Panc1 (cell line): Measurements from ENCODE around the gene FAM83B. TPM values are rescaled to one million over a fixed set of nuclear protein-coding genes. Genes with fewer than 3 reads are reported as not detected.

Experiments
- ATAC-seq: fragments of 200-7000 bp; cut with Tn5 transposase; 2 replicates; pipeline ENCODE4 v1.9.1; 2020; ENCODE audit warnings: mild to moderate bottlenecking, moderate library complexity
- BruUV-seq: library from RNA; stranded (reverse); fragments of 400-500 nt; replicated peaks from 2 replicates; lab custom pipeline; 2021; lab: Mats Ljungman, UMichigan
- CTCF ChIA-PET: fragments of 300-600 bp; sonication (Branson Sonifier 250); formaldehyde crosslinking; loops from one replicate; lab custom pipeline; 2022; ENCODE audit warnings: antibody characterized with exemption; lab: Charles Lee
- POLR2A ChIA-PET: fragments of 300-600 bp; sonication (Branson Sonifier 250); formaldehyde crosslinking; loops from one replicate; lab custom pipeline; 2022; ENCODE audit warnings: antibody characterized with exemption; lab: Charles Lee
- DNase-seq: peaks from one replicate; pipeline ENCODE4 v3.0.0-alpha.2; 2010; ENCODE audit warnings: low read depth, low spot score
- H3K27ac ChIP-seq: 2 replicates; pipeline ENCODE4 v1.5.1; 2011; ENCODE audit warnings: mild to moderate bottlenecking, low read length, inconsistent platforms
- H3K27me3 ChIP-seq: fragments of 200-500 bp; sonication (Bioruptor generic); 2 replicates; pipeline ENCODE4 v1.6.0; 2014; ENCODE audit warnings: low read length, inconsistent platforms; ENCODE audit not compliant: control insufficient read depth, insufficient read depth
- H3K36me3 ChIP-seq: fragments of 200-500 bp; sonication (Bioruptor generic); 2 replicates; pipeline ENCODE4 v1.5.1; 2014; ENCODE audit warnings: inconsistent platforms, mild to moderate bottlenecking, low read length, moderate library complexity; ENCODE audit not compliant: control insufficient read depth, insufficient read depth
- H3K4me1 ChIP-seq: 2 replicates; pipeline ENCODE4 v1.5.1; 2011; ENCODE audit warnings: inconsistent platforms, mild to moderate bottlenecking, low read length, moderate library complexity; ENCODE audit not compliant: control insufficient read depth, insufficient read depth
- H3K4me3 ChIP-seq, 2 experiments: 2 replicates each; pipeline ENCODE4 v1.5.1; 2011 to 2012; ENCODE audit warnings: low read depth in 2 of 2, low read length in 2 of 2, mild to moderate bottlenecking in 2 of 2, inconsistent platforms in 1 of 2, moderate library complexity in 1 of 2
- H3K9me3 ChIP-seq: fragments of 200-500 bp; sonication (Bioruptor generic); 2 replicates; pipeline ENCODE4 v1.5.1; 2014; ENCODE audit warnings: low read depth, mild to moderate bottlenecking, inconsistent platforms, low read length, moderate library complexity; ENCODE audit not compliant: control insufficient read depth, insufficient read depth
- POLR2AphosphoS5 ChIP-seq: IDR thresholded peaks from 2 replicates; pipeline ENCODE4 v1.6.1; 2012; ENCODE audit warnings: mild to moderate bottlenecking, low read depth, low read length, moderate library complexity
- REST ChIP-seq, 2 experiments: IDR thresholded peaks; 2 replicates each; pipeline ENCODE4 v1.6.1; 2011 to 2012; ENCODE audit warnings: low read depth in 2 of 2, control low read depth in 1 of 2, low read length in 1 of 2, mild to moderate bottlenecking in 1 of 2, moderate library complexity in 1 of 2; ENCODE audit not compliant: insufficient read depth in 1 of 2
- SIN3A ChIP-seq: IDR thresholded peaks from 2 replicates; pipeline ENCODE4 v1.6.1; 2012; ENCODE audit warnings: low read depth, mild to moderate bottlenecking, low read length, moderate library complexity, borderline replicate concordance; ENCODE audit not compliant: insufficient read depth
- TCF7L2 ChIP-seq: IDR thresholded peaks from 2 replicates; pipeline ENCODE4 v1.6.1; 2011; ENCODE audit warnings: mild to moderate bottlenecking, low read depth, low read length, inconsistent platforms
- in situ Hi-C: cut with HindIII; loops from 2 replicates; pipeline ENCODE4 v1.10.0; 2016; ENCODE audit warnings: low sequenced_read_pairs, low pct_unique_long_range_greater_than_20kb
- intact Hi-C: fragments of 100-400 bp; cut with micrococcal nuclease; formaldehyde crosslinking; loops from one replicate; pipeline ENCODE4 v1.10.0; 2022; ENCODE audit not compliant: unreplicated experiment
- total RNA-seq: library from RNA; stranded (reverse); gene quantifications from one replicate; pipeline ENCODE4 v1.2.1, GENCODE V29; 2021; ENCODE audit not compliant: unreplicated experiment
- TF ChIP-seq, protein P1 (sequence below): fragments of 450-650 bp; IDR thresholded peaks from 2 replicates; pipeline ENCODE4 v1.5.1; 2017; ENCODE audit warnings: mild to moderate bottlenecking

The FAM83B gene
- total RNA-seq, 1 experiment from 2014 or later: not detected

- ATAC-seq: no peak
- no peak for DNase-seq
- ChIA-PET POLR2A (no interaction called here), CTCF (no interaction called here)
- Histone ChIP-seq H3K9me3 (no peaks in the 10 kb centered on the region), H3K27me3 (no peaks in the 10 kb centered on the region), H3K36me3 (no peaks in the 10 kb centered on the region), H3K4me3 (no peak overlapping the region), H3K27ac (no peak overlapping the region), H3K4me1 (no peaks in the 10 kb centered on the region)
- in situ Hi-C loops: no loop called here
- no TSS peak for BruUV-seq
- intact Hi-C loops: no loop called here
- TF ChIP-seq, protein P1, sequence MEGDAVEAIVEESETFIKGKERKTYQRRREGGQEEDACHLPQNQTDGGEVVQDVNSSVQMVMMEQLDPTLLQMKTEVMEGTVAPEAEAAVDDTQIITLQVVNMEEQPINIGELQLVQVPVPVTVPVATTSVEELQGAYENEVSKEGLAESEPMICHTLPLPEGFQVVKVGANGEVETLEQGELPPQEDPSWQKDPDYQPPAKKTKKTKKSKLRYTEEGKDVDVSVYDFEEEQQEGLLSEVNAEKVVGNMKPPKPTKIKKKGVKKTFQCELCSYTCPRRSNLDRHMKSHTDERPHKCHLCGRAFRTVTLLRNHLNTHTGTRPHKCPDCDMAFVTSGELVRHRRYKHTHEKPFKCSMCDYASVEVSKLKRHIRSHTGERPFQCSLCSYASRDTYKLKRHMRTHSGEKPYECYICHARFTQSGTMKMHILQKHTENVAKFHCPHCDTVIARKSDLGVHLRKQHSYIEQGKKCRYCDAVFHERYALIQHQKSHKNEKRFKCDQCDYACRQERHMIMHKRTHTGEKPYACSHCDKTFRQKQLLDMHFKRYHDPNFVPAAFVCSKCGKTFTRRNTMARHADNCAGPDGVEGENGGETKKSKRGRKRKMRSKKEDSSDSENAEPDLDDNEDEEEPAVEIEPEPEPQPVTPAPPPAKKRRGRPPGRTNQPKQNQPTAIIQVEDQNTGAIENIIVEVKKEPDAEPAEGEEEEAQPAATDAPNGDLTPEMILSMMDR: no peak
- TF ChIP-seq TCF7L2 (no peak), REST (IDR thresholded peaks at IDR 0.05; ENCODE audit: insufficient read depth in 1 of 2, low read depth in 2 of 2, low read length in 1 of 2) (no peak), SIN3A (no peak)
These were observed 111.1 kb downstream of the FAM83B start for GRCh38 chr6:54957698-54958097.

GRCh38 chr6:54958446-54958845 lies 111.9 kb downstream of the FAM83B start:
- Histone ChIP-seq H3K4me3 (no peak overlapping the region), H3K9me3 (no peaks in the 10 kb centered on the region), H3K4me1 (no peaks in the 10 kb centered on the region), H3K36me3 (no peaks in the 10 kb centered on the region), H3K27ac (no peak overlapping the region), H3K27me3 (no peaks in the 10 kb centered on the region)
- no TSS peak for BruUV-seq
- CTCF ChIA-PET: no interaction called here
- intact Hi-C loops: no loop called here
- ATAC-seq: no peak
- in situ Hi-C loops: no loop called here
- no peak for DNase-seq
- TF ChIP-seq, protein P1: no peak
- TF ChIP-seq SIN3A: no peak
- TF ChIP-seq POLR2AphosphoS5: no peak
- no peak for TF ChIP-seq REST (IDR thresholded peaks at IDR 0.05; ENCODE audit: insufficient read depth in 1 of 2, low read depth in 2 of 2, low read length in 1 of 2)
- POLR2A ChIA-PET: no interaction called here
